ENCODE measurements around the gene CTTNBP2.

DNA sequence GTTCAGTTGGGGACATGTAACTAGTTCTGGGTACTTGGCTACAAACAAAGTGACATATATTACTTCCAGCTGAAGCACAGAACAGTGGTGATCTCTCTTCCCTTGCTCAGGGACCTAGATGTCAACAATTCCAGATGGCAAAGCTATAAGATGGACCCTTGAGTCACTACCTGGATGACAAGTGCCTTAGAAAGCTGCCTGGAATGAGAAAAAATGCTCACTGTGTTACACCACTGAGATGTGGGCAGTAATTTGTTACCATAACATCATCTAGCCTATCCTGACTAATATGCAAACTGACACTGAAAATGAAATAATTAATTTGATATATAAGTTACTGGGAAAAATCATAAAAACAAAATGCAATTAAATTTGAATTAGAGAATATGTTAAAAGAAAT, 16.4 kb upstream of the CTTNBP2 start:
- TF ChIP-seq, protein P1, sequence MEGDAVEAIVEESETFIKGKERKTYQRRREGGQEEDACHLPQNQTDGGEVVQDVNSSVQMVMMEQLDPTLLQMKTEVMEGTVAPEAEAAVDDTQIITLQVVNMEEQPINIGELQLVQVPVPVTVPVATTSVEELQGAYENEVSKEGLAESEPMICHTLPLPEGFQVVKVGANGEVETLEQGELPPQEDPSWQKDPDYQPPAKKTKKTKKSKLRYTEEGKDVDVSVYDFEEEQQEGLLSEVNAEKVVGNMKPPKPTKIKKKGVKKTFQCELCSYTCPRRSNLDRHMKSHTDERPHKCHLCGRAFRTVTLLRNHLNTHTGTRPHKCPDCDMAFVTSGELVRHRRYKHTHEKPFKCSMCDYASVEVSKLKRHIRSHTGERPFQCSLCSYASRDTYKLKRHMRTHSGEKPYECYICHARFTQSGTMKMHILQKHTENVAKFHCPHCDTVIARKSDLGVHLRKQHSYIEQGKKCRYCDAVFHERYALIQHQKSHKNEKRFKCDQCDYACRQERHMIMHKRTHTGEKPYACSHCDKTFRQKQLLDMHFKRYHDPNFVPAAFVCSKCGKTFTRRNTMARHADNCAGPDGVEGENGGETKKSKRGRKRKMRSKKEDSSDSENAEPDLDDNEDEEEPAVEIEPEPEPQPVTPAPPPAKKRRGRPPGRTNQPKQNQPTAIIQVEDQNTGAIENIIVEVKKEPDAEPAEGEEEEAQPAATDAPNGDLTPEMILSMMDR (IDR thresholded peaks at IDR 0.05), result no peak
- no peak for TF ChIP-seq POLR2A (IDR thresholded peaks at IDR 0.05)

Data from adrenal gland (tissue), 5 donors.